ENCODE data around the gene TFR2. TPM values are rescaled to one million over a fixed set of nuclear protein-coding genes. Genes with fewer than 3 reads are reported as not detected.

TFR2 gene
- total RNA-seq, 1 experiment from 2014 or later: not detected

DNA sequence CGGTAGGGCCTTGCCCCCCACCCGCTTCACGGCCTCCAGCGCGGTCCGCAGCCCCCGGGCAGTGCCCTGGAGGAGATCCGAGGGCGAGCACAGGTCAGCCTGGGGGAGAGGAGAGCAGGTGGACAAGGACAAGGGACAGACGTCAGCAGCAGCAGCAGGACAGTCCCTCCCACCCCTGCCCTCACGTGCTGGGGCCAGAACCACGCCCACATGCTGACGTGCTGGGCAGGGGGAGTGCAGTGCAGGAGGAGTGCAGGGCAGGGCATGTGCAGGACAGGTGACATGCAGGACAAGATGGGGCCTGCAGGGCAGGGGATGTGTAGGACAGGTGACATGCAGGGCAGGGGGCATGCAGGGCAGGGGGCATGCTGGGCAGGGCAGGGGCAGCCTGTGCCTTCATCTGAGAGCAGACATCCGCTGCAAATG, 66.1 kb downstream of the TFR2 start:
- Mint-ChIP-seq H3K27ac (ENCODE audit: low read depth, unreplicated experiment) (no peak overlapping the region), H3K4me3 (ENCODE audit: unreplicated experiment) (no peak overlapping the region), H3K9me3 (ENCODE audit: unreplicated experiment) (no peaks in the 10 kb centered on the region), H3K4me1 (ENCODE audit: insufficient read depth, unreplicated experiment) (no peaks in the 10 kb centered on the region), H3K27me3 (ENCODE audit: insufficient read depth, unreplicated experiment) (no peaks in the 10 kb centered on the region), H3K36me3 (ENCODE audit: insufficient read depth, unreplicated experiment) (peaks cover 20% of the 10 kb centered on the region)
- no peak for TF ChIP-seq CTCF (IDR thresholded peaks at IDR 0.05; ENCODE audit: unreplicated experiment)
- ChIA-PET CTCF (interaction anchor here (1.3 kb wide), 1 partner anchor 106 kb away, joined by 3 read pairs; no protein-coding TSS in a partner anchor), POLR2A (no interaction called here)
- intact Hi-C loops (cut with micrococcal nuclease): no loop called here
- no TSS peak for BruUV-seq (replicated peaks)
- no peak for DNase-seq (ENCODE audit: unreplicated experiment)

DNA sequence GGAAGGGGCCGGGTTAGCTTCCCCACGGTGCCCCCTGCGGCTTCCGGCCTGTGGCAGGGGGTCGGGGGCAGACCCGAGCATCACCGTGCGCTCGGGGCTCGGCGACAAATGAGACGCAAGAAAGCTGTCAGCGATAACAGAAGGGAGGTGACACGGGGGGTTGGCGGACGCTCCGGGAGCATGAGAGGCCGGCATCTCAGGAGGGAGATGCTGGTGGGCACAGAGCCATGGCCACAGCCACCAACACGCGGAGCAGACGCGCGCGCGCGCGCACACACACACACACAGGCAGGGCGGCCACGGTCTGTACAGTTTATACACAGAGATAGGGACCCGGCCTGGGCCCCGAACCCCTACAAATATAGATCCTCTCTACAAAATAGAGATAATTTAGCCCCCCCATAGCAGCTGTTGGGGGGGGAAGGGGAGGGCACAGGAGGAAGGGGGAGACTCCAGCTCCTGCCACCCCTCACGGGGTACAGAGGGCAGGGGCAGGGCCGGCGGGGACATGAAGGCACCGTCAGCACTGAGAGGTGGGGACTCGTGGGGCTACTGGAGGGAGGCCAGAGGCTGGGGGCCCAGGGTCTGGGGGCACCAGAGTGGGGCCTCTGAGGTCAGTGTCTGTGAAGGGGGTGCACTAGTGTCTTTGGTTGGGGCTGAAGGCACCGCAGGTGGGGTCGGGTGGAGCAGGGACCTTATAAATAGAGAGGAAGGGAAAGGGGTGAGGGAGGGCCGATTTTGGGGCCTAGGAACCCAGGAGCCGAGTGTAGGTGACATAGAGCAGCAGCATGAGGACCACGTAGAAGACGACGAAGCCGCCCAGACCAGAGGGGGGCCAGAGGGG, 66.8 kb downstream of the TFR2 start:
- intact Hi-C loops (cut with micrococcal nuclease): no loop called here
- H3K4me1 Mint-ChIP-seq (ENCODE audit: insufficient read depth, unreplicated experiment): no peaks in the 10 kb centered on the region
- ChIA-PET POLR2A (interaction anchor here (0.5 kb wide), 1 partner anchor 11 kb away, joined by 3 read pairs; the partner anchor contains the start of genes FBXO24 and LRCH4), CTCF (interaction anchor here (1.3 kb wide), 1 partner anchor 105 kb away, joined by 3 read pairs; no protein-coding TSS in a partner anchor)
- BruUV-seq (replicated peaks): no TSS peak
- H3K27me3 Mint-ChIP-seq (ENCODE audit: insufficient read depth, unreplicated experiment): no peaks in the 10 kb centered on the region
- TF ChIP-seq CTCF (IDR thresholded peaks at IDR 0.05; ENCODE audit: unreplicated experiment): no peak
- no peak overlapping the region for H3K4me3 Mint-ChIP-seq (ENCODE audit: unreplicated experiment)
- no peak overlapping the region for H3K27ac Mint-ChIP-seq (ENCODE audit: low read depth, unreplicated experiment)
- DNase-seq (ENCODE audit: unreplicated experiment): no peak
- peaks cover 20% of the 10 kb centered on the region for H3K36me3 Mint-ChIP-seq (ENCODE audit: insufficient read depth, unreplicated experiment)
- H3K9me3 Mint-ChIP-seq (ENCODE audit: unreplicated experiment): no peaks in the 10 kb centered on the region

DNA sequence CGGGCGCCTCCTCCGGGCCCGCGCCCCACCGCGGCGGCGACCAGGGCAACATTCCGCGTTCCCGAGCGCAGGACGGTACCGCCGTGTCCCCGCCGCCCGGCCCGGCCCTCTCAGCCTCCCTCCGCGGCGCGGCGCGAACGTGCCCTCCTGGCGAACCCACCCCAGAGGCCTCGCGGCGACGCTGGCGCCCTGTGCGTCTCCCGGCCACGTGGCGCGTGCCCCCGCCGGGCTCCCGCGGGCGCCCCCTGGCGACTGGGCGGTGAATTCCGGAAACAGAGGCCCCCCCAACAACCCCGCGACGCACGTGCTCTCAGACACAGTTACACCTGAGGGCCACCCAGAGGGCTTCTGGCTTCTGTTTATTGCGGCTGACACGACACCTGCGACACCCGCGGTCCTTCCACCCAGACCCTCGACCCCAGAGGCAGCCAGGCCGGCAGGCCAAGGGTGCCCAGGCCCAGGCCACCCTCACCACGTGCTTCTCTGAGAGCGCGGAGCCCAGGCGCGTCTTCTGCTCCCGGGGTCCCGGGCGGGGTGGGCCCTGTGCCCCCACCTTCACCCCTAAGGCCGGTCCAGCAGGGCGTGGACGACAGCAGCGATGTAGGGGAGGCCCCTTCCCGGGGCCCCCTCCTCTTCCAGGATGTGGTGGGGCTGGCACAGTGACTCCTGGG, 67.5 kb downstream of the TFR2 start, which contains the start of gene SAP25:
SAP25 (minus strand) TSS at position 210 of the 671 bp plus-strand sequence; CDS start at position 52, 158 bp downstream.
- ChIA-PET POLR2A (interaction anchor here (0.5 kb wide), 1 partner anchor 12 kb away, joined by 3 read pairs; the partner anchor contains the start of genes FBXO24 and LRCH4), CTCF (interaction anchor here (1.3 kb wide), 1 partner anchor 104 kb away, joined by 3 read pairs; no protein-coding TSS in a partner anchor)
- H3K36me3 Mint-ChIP-seq (ENCODE audit: insufficient read depth, unreplicated experiment): peaks cover 16% of the 10 kb centered on the region
- H3K4me1 Mint-ChIP-seq (ENCODE audit: insufficient read depth, unreplicated experiment): no peaks in the 10 kb centered on the region
- intact Hi-C loops (cut with micrococcal nuclease): no loop called here
- no peak within 1 kb of the TSS for H3K4me3 Mint-ChIP-seq (ENCODE audit: unreplicated experiment)
- no peaks in the 10 kb centered on the region for H3K9me3 Mint-ChIP-seq (ENCODE audit: unreplicated experiment)
- no peaks in the 10 kb centered on the region for H3K27me3 Mint-ChIP-seq (ENCODE audit: insufficient read depth, unreplicated experiment)
- no peak within 1 kb of the TSS for H3K27ac Mint-ChIP-seq (ENCODE audit: low read depth, unreplicated experiment)
- no peak for TF ChIP-seq CTCF (IDR thresholded peaks at IDR 0.05; ENCODE audit: unreplicated experiment)
- no peak for DNase-seq (ENCODE audit: unreplicated experiment)
- no TSS peak for BruUV-seq (replicated peaks)

Data from MCF 10A (cell line).